HT1080 (cell line): ENCODE measurements around the gene ALG1L2. TPM values are rescaled to one million over a fixed set of nuclear protein-coding genes. Genes with fewer than 3 reads are reported as not detected.
"Not testable (repeated sequence)": the region's sequence is repeated elsewhere in the genome, so short reads cannot be mapped to it uniquely, and the experiment has no call there.

Source experiments
- DNase-seq: peaks from one replicate; pipeline ENCODE4 v3.0.0-alpha.2; 2015; ENCODE audit warnings: low read depth
- polyA plus RNA-seq, 2 experiments: library from polyadenylated mRNA; depleted of rRNA; stranded (reverse); fragments of >200 nt; gene quantifications; 2 replicates each; pipeline ENCODE4 v1.2.3, GENCODE V29; 2015
- total RNA-seq: library from RNA; depleted of rRNA; stranded (reverse); fragments of >200 nt; shearing (Covaris generic); gene quantifications from 2 replicates; pipeline ENCODE4 v1.2.3, GENCODE V29; 2014; rRNA removed

The ALG1L2 gene, protein sequence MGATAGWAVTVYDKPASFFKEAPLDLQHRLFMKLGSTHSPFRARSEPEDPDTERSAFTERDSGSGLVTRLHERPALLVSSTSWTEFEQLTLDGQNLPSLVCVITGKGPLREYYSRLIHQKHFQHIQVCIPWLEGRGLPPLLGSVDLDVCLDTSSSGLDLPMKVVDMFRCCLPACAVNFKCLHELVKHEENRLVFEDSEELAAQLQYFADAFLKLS
- not detected in 2 replicates for total RNA-seq
- polyA plus RNA-seq (2015; cell fraction: cytosol; rRNA removed) = not detected in 2 replicates
- polyA plus RNA-seq (2015; cell fraction: nucleus; rRNA removed) = 0.74 TPM in 1 of 2 replicates, not detected in the other

DNA sequence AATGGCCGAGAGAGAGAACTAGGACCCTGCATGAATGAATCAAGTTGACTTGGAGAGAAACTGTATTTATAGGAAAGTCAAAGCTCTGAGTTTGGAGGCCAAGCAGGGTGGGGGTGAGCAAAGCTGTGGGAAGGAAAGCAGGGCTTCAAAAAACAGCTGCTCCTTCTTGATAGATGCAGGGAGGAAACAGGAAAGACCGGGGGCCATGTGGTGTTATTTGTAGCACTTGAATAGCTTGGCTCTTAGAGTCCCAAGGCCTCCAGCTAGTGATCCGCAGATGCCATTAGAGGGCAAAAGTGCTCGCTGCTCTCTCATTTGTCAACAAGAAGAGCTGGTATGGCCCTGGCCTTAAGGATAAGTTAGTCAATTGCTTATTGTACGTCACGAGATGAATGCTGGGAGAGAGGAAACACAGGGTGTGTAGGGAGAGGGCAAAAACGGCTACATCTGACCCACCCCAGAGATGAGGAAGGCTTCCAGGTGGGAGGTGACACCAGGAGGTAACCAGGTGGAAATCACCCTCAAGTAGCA lies at the start of gene ALG1L2:
Gene ALG1L2 (plus strand): TSS at position 481 of the 531 bp plus-strand sequence. CDS start 186 bp downstream, outside the sequence.
- DNase-seq = no peak

DNA sequence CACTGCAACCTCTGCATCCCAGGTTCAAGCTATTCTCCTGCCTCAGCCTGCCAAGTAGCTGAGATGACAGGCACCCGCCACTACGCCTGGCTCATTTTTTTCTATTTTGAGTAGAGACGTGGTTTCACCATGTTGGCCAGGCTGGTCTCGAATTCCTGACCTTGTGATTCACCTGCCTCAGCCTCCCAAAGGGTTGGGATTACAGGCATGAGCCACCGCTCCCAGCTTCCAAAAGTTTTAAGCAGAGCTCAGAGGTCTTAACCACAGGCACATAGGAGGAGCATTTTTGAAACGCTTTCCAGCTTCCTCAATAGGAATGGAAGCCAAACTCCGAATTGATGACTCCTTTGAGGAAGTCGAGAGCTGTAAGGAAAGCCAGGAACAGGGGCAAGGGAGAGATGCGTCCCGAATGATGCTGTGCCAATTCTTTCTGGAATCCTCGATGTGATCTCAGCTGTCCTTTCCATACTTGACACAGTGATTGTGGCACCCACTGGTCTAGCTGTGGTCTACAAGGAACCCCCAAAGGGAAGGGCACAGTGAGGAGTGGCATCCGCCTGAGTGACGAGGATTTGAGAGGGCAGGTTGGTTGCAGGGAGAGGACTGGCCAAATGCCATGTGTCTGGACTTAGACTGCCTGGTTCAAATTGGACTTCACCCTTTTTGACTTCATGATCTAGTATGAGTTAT lies 44.4 kb upstream of the ALG1L2 start:
- peak; percentile 40 for DNase-seq

DNA sequence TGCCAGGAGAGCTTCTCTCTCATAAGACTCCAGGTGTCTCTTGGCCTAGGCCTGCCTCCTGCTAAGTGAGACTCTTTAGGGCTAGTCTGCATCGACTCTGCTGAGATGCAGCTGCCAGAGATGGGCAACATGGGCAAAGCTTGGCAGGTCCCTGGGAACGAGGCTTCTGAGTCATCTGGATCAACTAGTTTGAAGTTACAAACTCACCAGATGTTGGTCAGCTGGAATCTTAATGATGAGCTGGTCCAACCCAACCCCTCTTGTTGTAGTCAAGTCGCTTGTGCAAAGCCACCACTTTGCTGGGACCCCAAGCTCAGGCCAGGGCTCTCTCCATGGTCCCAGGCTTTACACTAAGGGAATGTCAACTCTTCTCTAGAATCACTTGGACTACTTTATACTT lies 38.9 kb upstream of the ALG1L2 start:
- DNase-seq = not testable (repeated sequence)

DNA sequence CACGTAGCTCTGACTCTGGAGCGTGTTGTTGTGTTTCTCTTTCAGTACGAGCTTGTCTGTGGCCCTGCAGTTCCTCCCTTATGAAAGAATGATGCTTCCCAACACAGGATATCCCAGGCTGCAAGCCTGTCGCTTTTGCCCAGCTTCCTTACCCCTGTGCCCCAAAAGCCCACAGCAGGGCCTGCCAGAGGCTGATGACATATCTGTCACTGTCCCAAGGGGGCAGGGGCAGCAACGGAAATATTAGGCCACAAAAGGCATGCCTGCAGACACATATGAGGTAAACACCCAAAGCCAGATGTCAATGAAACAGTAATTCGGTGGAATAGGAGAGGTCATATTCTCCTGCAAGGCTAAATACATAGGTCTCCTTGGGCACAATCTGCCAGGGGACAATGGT lies 38.0 kb upstream of the ALG1L2 start:
- not testable (repeated sequence) for DNase-seq

DNA sequence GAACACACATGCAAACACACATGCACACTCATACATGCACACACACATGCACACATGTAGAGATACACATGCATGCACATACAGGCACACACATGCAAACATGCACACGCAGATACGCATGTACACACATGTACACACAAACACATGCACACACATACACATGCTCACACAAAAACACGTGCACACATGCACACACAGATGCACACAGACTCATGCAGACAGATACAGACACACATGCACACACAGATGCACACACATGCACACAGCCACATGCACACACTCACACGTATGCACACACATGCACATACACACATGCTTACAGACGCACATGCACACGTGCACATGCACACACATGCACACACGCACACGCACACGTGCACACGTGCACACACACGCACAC lies 37.3 kb upstream of the ALG1L2 start:
- DNase-seq = no peak

DNA sequence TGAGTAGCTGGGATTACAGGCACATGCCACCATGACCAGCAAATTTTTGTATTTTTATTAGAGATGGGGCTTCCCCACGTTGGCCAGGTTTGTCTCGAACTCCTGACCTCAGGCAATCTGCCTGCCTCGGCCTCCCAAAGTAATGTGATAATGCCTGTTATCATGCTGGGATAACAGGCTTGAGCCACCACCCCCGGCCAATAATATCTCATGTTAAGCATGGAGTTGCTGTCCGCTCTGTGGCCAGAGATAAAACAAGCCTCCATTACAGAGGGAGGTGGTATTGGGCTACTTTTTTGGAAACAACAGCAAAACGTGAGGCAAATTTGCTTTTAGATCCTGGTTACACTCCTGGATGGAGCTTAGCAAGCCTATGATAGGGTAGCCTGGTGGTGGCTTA lies 32.9 kb upstream of the ALG1L2 start:
- DNase-seq = no peak

DNA sequence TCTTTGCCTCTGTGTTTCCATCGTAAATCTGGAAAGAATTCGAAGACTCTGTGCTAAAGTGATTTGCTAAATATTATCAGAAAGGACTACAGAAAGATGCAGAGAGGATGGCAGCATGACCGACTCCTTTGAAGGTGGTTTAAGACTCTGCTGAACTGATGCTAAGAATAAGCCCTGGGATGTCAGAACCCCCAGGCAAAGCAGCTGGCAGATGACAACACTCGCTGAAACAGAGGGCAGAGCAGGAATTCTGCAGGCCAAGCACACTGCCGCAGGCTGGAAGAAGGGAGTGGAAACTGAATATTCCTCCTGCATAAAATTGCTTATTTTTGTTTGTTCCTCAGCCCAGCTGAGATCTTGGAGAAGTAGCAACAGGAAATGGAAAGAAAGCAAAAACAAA lies 29.3 kb upstream of the ALG1L2 start:
- not testable (repeated sequence) for DNase-seq

DNA sequence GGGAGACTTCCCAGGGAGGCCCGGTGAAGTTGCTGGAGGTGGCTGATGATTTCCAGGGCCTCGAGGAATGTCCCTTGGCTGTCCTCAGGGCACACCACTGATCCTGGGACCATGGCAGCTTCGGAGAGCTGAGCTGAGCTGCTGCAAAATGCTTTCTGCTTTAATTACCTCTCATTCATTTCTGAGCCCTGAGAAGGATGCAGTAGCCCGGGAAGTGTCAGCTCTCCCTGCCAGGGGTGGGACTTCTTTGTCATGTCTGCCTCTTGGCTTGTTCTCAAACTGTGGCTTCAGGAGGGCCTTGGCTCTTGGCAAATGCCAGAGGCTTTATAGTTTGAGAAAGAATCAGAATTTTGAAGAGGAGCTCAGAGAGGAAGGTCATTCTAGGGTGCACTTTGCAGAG lies 28.7 kb upstream of the ALG1L2 start:
- DNase-seq = not testable (repeated sequence)

DNA sequence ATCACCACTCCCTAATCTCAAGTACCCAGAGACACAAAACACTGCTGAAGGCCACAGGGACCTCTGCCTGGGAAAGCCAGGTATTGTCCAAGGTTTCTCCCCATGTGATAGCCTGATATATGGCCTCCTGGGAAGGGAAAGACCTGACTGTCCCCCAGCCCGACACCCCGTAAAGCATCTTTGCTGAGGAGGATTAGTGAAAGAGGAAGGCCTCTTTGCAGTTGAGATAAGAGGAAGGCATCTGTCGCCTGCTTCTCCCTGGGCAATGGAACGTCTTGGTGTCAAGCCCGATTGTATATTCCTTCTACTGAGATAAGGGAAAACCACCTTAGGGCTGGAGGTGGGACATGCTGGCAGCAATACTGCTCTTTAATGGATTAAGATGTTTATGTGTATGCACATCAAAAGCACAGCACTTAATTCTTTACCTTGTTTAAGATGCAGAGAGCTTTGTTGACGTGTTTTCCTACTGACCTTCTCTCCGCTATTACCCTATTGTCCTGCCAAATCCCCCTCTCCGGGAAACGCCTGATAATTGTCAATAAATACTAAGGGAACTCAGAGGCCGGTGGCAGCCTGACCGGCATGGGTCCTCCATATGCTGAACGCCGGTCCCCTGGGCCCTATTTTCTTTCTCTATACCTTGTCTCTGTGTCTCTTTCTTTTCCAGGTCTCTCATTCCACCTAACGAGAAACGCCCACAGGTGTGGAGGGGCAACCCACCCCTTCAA lies 23.9 kb upstream of the ALG1L2 start:
- not testable (repeated sequence) for DNase-seq

DNA sequence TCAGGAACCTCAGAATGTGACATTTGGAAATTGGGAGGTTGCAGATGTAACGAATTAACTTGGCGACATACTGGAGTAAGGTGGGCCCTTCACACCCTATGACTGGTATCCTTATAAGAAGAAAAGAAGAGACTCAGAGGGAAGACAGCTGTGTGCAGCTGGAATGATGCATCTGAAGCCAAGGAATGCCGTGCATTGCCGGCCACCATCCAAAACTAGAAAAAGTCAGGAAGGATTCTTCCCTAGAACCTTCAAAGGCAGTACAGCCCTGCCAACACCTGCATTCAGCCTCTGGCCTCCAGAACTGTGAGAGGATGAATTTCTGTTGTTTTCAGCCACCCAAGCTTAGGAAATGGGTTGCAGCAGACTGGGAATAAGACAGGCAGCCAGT lies 23.4 kb upstream of the ALG1L2 start:
- DNase-seq = not testable (repeated sequence)

DNA sequence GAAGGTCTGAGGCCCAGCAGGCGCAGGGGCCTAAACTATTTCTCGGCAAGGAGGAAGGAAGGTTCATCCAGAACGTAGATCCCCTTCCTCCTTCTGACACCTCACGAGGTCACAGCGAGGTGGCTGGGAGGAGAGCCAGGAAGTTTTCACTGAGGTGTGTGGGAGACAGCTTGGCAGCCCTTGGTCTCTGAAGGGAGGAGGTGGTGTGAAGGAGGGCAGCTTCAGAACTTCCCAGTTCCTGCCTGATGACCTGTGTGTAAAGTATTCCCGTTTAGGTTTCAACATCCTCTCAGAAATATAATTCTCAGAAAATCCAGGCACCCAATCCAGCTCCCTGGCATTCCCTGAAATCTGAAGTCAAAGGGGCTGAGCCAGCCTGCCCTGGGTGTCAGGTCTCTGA lies 22.9 kb upstream of the ALG1L2 start:
- not testable (repeated sequence) for DNase-seq

DNA sequence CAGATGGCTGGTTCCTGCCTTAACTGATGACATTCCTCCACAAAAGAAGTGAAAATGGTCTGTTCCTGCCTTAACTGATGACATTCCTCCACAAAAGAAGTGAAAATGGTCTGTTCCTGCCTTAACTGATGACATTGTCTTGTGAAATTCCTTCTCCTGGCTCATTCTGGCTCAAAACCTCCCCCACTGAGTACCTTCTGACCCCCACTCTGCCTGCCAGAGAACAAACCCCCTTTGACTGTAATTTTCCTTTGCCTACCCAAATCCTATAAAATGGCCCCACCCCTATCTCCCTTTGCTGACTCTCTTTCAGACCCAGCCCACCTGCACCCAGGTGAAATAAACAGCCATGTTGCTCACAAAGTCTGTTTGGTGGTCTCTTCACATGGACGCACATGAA lies 22.5 kb upstream of the ALG1L2 start:
- DNase-seq = not testable (repeated sequence)

DNA sequence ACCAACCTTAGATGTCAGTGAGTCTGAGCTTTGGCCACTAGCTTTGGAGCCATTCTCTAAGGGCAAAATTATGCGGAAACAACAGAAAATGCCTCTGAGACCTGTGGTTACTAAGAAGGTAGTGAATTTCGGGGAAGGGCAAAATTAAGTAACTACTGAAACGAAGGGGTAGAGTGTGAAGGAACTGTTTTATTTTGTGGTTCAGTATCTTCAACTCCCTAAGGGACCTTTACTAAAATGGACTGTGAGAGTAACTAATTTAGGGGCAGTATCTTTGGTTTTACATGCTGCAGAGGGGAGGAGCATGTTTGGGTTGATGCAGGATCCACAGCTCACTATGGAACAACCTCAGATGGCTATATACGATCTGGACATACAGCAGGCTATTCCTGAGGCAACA lies 8.0 kb upstream of the ALG1L2 start:
- DNase-seq = no peak

DNA sequence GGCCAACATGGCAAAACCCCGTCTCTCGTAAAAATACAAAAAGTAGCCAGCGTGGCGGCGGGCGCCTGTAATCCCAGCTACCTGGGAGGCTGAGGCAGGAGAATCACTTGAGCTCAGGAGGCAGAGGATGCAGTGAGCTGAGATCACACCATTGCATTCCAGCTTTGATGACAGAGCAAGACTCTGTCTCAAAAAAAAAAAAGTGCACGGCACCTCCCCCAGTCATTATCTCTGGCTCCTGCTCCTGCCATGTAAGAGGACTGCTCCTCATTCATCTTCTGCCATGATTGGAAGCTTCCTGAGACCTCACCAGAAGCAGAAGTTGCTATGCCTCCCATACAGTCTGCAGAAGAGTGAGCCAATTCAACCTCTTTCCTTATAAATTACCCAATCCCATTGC lies 4.0 kb upstream of the ALG1L2 start:
- DNase-seq = no peak

DNA sequence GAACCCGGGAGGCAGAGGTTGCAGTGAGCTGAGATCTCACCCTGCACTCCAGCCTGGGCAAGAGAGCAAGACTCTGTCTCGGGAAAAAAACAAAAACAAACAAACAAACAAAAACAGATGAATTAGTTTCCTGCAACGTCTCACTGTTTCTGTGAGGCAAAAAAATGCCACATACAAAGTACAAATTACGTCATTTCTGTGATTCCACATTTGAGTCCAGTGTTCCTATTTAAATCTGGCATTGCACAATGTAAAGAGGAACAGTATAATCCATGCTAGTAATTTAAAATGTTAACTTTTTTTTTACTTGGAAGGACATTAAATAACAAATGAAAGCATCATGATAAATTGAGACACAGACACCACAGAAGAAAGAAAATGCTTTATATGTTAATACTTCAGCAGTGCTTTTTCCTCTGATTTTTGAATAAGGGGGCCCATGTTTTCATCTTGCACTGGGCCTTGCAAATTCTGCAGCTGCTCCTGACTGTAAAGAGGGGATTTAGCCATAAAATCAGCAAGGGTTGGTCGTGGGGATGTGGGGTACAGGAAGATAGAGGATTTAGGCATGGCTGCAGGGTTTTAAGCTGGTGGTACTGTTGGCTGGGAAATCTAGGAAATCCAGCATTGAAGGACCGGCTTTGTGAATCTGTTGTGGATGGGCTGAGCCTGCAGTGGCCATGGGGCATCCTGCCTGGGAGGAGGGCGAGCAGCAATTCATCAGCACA lies 1.9 kb downstream of the ALG1L2 start:
- DNase-seq = not testable (repeated sequence)

DNA sequence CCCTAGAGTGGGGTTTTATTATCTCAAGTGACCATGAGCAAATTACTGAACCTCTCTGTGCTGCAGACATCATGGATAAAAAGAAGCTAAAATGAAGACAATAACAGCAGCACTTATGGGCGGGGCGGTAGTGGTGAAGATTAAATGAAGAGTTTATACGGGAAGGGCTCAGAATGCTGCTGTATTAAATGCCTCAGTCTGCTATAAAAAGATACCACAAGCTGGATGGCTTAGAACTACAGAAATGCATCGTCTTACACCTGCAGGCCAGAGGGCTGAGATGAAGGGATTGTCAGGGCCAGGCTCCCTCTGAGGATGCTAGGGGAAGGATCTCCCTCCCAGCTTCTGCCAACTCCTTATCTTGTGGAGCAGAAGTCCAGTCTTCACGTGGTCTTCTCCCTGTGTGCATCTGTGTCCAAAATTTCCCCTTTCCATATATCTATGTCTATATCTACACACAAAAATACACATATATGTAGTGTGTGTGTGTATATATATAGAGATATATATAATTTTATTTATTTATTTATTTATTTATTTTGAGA lies 2.9 kb downstream of the ALG1L2 start:
- DNase-seq = no peak

DNA sequence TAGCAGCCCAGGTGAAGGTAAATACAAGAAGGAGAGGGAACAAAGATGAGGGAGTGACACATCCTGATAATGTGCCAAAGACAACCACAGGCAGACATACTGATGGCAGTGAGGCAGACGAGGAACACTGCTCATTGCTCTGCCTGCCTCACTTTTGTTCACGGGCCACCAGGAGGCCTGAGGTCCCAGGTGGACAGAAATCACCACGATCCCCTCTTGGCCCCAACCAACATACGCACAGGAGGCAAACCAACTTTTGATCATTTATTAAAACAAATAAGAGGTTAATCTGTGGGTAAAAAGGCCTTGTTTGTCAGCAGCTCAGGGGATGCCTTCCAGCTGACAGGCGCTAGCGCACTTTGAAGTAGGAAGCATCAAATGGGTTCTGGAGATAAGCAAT lies 4.2 kb downstream of the ALG1L2 start:
- DNase-seq = no peak

DNA sequence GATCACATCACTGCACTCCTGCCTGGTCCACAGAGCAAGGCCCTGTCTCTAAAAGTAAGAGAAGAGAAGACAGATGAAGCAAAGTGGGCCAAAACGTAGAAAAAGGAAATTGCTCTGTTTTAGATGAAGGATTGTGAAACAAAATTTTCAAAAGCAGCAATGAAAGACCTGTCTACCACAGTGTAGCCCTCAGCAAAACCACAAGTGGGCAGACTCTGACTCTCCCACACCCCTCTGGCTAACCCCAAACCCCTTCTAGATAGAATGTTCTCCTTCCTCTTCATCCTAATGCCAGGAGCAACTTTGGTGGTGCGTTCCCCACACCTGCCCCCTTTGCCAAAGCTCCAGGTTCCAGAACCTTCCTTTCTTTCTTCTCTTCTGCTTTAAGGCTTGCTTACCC lies 5.0 kb downstream of the ALG1L2 start:
- DNase-seq = not testable (repeated sequence)

DNA sequence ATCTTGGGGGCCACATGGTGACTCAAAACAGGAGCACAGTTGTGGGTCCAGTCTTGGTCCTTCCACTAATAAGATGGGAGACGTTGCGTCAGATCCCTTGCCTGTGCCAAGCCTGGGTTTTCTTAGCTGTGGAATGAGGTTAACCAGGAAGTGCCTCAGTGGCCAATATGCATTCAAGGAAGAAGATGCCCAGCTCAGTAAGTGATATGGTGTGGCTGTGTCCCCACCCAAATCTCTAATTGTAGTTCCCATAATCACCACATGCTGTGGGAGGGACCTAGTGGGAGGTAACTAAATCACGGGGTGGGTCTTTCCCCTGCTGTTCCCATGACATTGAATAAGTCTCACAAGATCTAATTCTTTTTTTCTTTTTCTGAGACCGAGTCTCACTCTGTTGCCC lies 6.4 kb downstream of the ALG1L2 start:
- no peak for DNase-seq

DNA sequence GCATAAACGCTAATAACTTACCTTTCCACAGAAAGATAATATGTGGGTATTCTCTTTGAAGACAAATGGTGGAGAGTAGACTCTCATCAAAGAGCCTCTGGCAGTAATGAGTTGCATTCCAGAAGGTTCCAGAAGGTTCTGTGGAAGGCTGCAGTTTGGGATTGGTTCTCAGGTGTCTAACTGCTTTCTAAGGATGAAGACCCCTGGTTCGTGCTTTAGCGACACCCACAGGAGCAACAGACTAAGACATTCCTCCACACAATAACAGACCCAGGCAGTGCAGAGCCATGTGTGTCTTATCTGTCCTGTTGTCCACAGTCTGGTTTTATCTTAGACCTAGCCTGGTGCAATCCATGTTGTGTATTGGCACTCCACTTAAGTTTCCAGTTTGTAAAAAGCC lies 9.1 kb downstream of the ALG1L2 start:
- not testable (repeated sequence) for DNase-seq

DNA sequence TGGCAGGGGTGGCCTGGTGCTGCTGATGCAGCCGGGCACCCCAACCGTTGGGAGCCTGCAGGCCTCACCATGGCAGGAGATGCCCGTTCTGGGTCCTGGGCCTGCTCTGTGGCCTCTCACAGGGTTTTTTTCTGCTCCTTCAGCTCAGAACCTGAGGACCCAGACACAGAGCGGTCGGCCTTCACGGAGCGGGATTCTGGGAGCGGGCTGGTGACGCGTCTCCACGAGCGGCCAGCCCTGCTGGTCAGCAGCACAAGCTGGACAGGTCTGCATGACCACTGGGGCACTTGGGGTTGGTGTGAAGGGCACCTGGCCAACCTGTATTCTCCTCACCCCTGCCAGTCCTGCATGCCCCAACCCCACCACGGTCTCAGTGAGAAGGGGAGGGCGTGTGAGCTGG lies 10.3 kb downstream of the ALG1L2 start:
- no peak for DNase-seq
